Activated T-cell treated with anti-CD3 and anti-CD28 coated beads, Interleukin-2, amount 50 U/mL, for 4 hours (primary cell): ENCODE measurements around the gene CDT1. TPM values are rescaled to one million over a fixed set of nuclear protein-coding genes. Genes with fewer than 3 reads are reported as not detected.
"Not testable (repeated sequence)": the region's sequence is repeated elsewhere in the genome, so short reads cannot be mapped to it uniquely, and the experiment has no call there.

Experiments used
- ATAC-seq, 2 donors: fragments of 200-7000 bp; cut with Tn5 transposase; one replicate each; pipeline ENCODE4 v1.10.0; 2021
- DNase-seq: peaks from one replicate; pipeline ENCODE4 v3.0.0-alpha.2; 2020
- H3K27me3 Mint-ChIP-seq: one replicate; pipeline ENCODE4 v1.8.0; 2021; ENCODE audit warnings: low read depth, mixed read lengths
- H3K36me3 Mint-ChIP-seq: one replicate; pipeline ENCODE4 v1.8.0; 2022; ENCODE audit warnings: mixed read lengths; ENCODE audit not compliant: insufficient read depth
- H3K4me1 Mint-ChIP-seq: one replicate; pipeline ENCODE4 v1.8.0; 2021; ENCODE audit warnings: low read depth, mixed read lengths
- H3K4me3 Mint-ChIP-seq: one replicate; pipeline ENCODE4 v1.8.0; 2021; ENCODE audit warnings: mild to moderate bottlenecking, moderate library complexity, mixed read lengths
- H3K9me3 Mint-ChIP-seq: one replicate; pipeline ENCODE4 v1.8.0; 2021; ENCODE audit warnings: mixed read lengths
- total RNA-seq, 3 donors: library from RNA; stranded (reverse); gene quantifications; one replicate each; pipeline ENCODE4 v1.2.1, GENCODE V29; 2021

Gene CDT1
- total RNA-seq, 3 donors from 2014 or later: 81.0 to 96.4 (median 87.2) TPM

- no peaks in the 10 kb centered on the region for H3K9me3 Mint-ChIP-seq
- no peak overlapping the region for H3K4me3 Mint-ChIP-seq
- no peaks in the 10 kb centered on the region for H3K36me3 Mint-ChIP-seq
- ATAC-seq (peak; percentile 2 to 4), DNase-seq (no peak)
- H3K27me3 Mint-ChIP-seq: no peaks in the 10 kb centered on the region
- peaks cover 45% of the 10 kb centered on the region for H3K4me1 Mint-ChIP-seq
Measured at GRCh38 chr16:88784856-88785105, 18.8 kb upstream of the CDT1 start.

GRCh38 chr16:88785106-88785924, 18.3 kb upstream of the CDT1 start, which contains the start of gene PIEZO1:
PIEZO1 (minus strand) TSS chr16:88785220; CDS start chr16:88784964, 256 bp downstream.
- H3K9me3 Mint-ChIP-seq: no peaks in the 10 kb centered on the region
- H3K4me1 Mint-ChIP-seq: peaks cover 45% of the 10 kb centered on the region
- DNase-seq: peak; percentile 89
- H3K4me3 Mint-ChIP-seq: peak within 1 kb of the TSS; percentile 87
- no peaks in the 10 kb centered on the region for H3K27me3 Mint-ChIP-seq
- ATAC-seq: peak; percentile 15 to 19
- H3K36me3 Mint-ChIP-seq: no peaks in the 10 kb centered on the region

- DNase-seq: no peak
- Mint-ChIP-seq H3K4me1 (peaks cover 41% of the 10 kb centered on the region), H3K9me3 (no peaks in the 10 kb centered on the region), H3K4me3 (no peak overlapping the region), H3K27me3 (no peaks in the 10 kb centered on the region), H3K36me3 (no peaks in the 10 kb centered on the region)
- ATAC-seq: no peak
Measured at GRCh38 chr16:88787579-88788314, 15.8 kb upstream of the CDT1 start.

GRCh38 chr16:88788749-88789148, 14.8 kb upstream of the CDT1 start:
- not testable (repeated sequence) for H3K4me3 Mint-ChIP-seq, ATAC-seq, H3K27me3 Mint-ChIP-seq, H3K9me3 Mint-ChIP-seq, DNase-seq, H3K36me3 Mint-ChIP-seq
- H3K4me1 Mint-ChIP-seq: peaks cover 37% of the 10 kb centered on the region

GRCh38 chr16:88789594-88789993, 14.0 kb upstream of the CDT1 start:
- no peaks in the 10 kb centered on the region for H3K27me3 Mint-ChIP-seq
- no peak for DNase-seq
- no peak for ATAC-seq
- no peaks in the 10 kb centered on the region for H3K9me3 Mint-ChIP-seq
- H3K4me3 Mint-ChIP-seq: no peak overlapping the region
- H3K4me1 Mint-ChIP-seq: peaks cover 39% of the 10 kb centered on the region
- no peaks in the 10 kb centered on the region for H3K36me3 Mint-ChIP-seq

GRCh38 chr16:88790312-88791211, 13.0 kb upstream of the CDT1 start:
- no peaks in the 10 kb centered on the region for H3K9me3 Mint-ChIP-seq
- peak; percentile 55 for DNase-seq
- no peaks in the 10 kb centered on the region for H3K27me3 Mint-ChIP-seq
- ATAC-seq: peak; percentile 75 to 76
- peaks cover 47% of the 10 kb centered on the region for H3K4me1 Mint-ChIP-seq
- H3K4me3 Mint-ChIP-seq: peak overlapping the region; percentile 33
- no peaks in the 10 kb centered on the region for H3K36me3 Mint-ChIP-seq

- peak; percentile 16 to 28 for ATAC-seq
- H3K9me3 Mint-ChIP-seq: no peaks in the 10 kb centered on the region
- no peaks in the 10 kb centered on the region for H3K36me3 Mint-ChIP-seq
- peaks cover 47% of the 10 kb centered on the region for H3K4me1 Mint-ChIP-seq
- H3K27me3 Mint-ChIP-seq: no peaks in the 10 kb centered on the region
- no peak for DNase-seq
- H3K4me3 Mint-ChIP-seq: no peak overlapping the region
Measured at GRCh38 chr16:88792078-88792550, 11.5 kb upstream of the CDT1 start.

- Mint-ChIP-seq H3K36me3 (no peaks in the 10 kb centered on the region), H3K27me3 (no peaks in the 10 kb centered on the region), H3K4me3 (no peak overlapping the region), H3K9me3 (no peaks in the 10 kb centered on the region), H3K4me1 (peaks cover 47% of the 10 kb centered on the region)
- DNase-seq (no peak), ATAC-seq (no peak)
Measured at GRCh38 chr16:88792668-88793250, 10.8 kb upstream of the CDT1 start.

GRCh38 chr16:88793251-88793954, 10.2 kb upstream of the CDT1 start:
- no peaks in the 10 kb centered on the region for H3K36me3 Mint-ChIP-seq
- no peaks in the 10 kb centered on the region for H3K27me3 Mint-ChIP-seq
- H3K4me1 Mint-ChIP-seq: peaks cover 47% of the 10 kb centered on the region
- no peaks in the 10 kb centered on the region for H3K9me3 Mint-ChIP-seq
- DNase-seq (no peak), ATAC-seq (no peak)
- H3K4me3 Mint-ChIP-seq: no peak overlapping the region

- no peak for DNase-seq
- Mint-ChIP-seq H3K36me3 (no peaks in the 10 kb centered on the region), H3K4me3 (no peak overlapping the region), H3K27me3 (no peaks in the 10 kb centered on the region), H3K4me1 (peaks cover 37% of the 10 kb centered on the region), H3K9me3 (no peaks in the 10 kb centered on the region)
- ATAC-seq: no peak
Measured at GRCh38 chr16:88796278-88796677, 7.3 kb upstream of the CDT1 start.

GRCh38 chr16:88798073-88798472, 5.5 kb upstream of the CDT1 start:
- Mint-ChIP-seq H3K27me3 (no peaks in the 10 kb centered on the region), H3K4me3 (no peak overlapping the region), H3K36me3 (no peaks in the 10 kb centered on the region), H3K4me1 (peaks cover 25% of the 10 kb centered on the region), H3K9me3 (no peaks in the 10 kb centered on the region)
- ATAC-seq: no peak
- no peak for DNase-seq

- H3K36me3 Mint-ChIP-seq: no peaks in the 10 kb centered on the region
- DNase-seq (no peak), ATAC-seq (no peak)
- peaks cover 21% of the 10 kb centered on the region for H3K4me1 Mint-ChIP-seq
- no peaks in the 10 kb centered on the region for H3K9me3 Mint-ChIP-seq
- H3K4me3 Mint-ChIP-seq: no peak overlapping the region
- no peaks in the 10 kb centered on the region for H3K27me3 Mint-ChIP-seq
Measured at GRCh38 chr16:88798772-88799455, 4.7 kb upstream of the CDT1 start.
